Activated CD8-positive, alpha-beta T cell treated with anti-CD3 and anti-CD28 coated beads, Interleukin-2, amount 10 ng/mL, durations not matched to agents 7 days and 5 days (primary cell): ENCODE results near the gene NLRP8. TPM values are rescaled to one million over a fixed set of nuclear protein-coding genes. Genes with fewer than 3 reads are reported as not detected.
"Not testable (repeated sequence)": the region's sequence is repeated elsewhere in the genome, so short reads cannot be mapped to it uniquely, and the experiment has no call there.

ENCODE experiments used
- ATAC-seq: fragments of 150-1000 bp; cut with Tn5 transposase; one replicate; pipeline ENCODE4 v1.10.0; 2021; ENCODE audit warnings: moderate library complexity
- CTCF ChIA-PET: fragments of 350-600 bp; sonication (Branson Sonifier 250); formaldehyde crosslinking; loops from one replicate; lab custom pipeline; 2021; ENCODE audit warnings: antibody characterized with exemption; lab: Charles Lee
- POLR2A ChIA-PET: fragments of 350-600 bp; sonication (Branson Sonifier 250); formaldehyde crosslinking; loops from one replicate; lab custom pipeline; 2021; ENCODE audit warnings: antibody characterized with exemption; lab: Charles Lee
- DNase-seq: peaks from one replicate; pipeline ENCODE4 v3.0.0-alpha.2; 2020
- H3K27ac Mint-ChIP-seq: one replicate; pipeline ENCODE4 v1.8.0; 2021; ENCODE audit warnings: mild to moderate bottlenecking, mixed read lengths
- H3K27me3 Mint-ChIP-seq: one replicate; pipeline ENCODE4 v1.8.0; 2021; ENCODE audit warnings: low read depth, mixed read lengths
- H3K36me3 Mint-ChIP-seq: one replicate; pipeline ENCODE4 v1.8.0; 2021; ENCODE audit warnings: low read depth, mixed read lengths
- H3K4me1 Mint-ChIP-seq: one replicate; pipeline ENCODE4 v1.8.0; 2021; ENCODE audit warnings: low read depth, mixed read lengths
- H3K4me3 Mint-ChIP-seq: one replicate; pipeline ENCODE4 v1.8.0; 2021; ENCODE audit warnings: mild to moderate bottlenecking, mixed read lengths
- H3K9me3 Mint-ChIP-seq: one replicate; pipeline ENCODE4 v1.8.0; 2022; ENCODE audit warnings: mixed read lengths; ENCODE audit not compliant: insufficient read depth
- total RNA-seq, 2 experiments: library from RNA; stranded (reverse); gene quantifications; one replicate each; pipeline ENCODE4 v1.2.3, GENCODE V29; 2021

NLRP8 gene
- total RNA-seq, 2 experiments from 2014 or later: not detected

GRCh38 chr19:55930996-55931515 is 16.6 kb upstream of the NLRP8 start:
- no peak for DNase-seq
- ChIA-PET CTCF (no interaction called here), POLR2A (no interaction called here)
- no peak for ATAC-seq
- Mint-ChIP-seq H3K4me1 (no peaks in the 10 kb centered on the region), H3K4me3 (no peak overlapping the region), H3K27me3 (no peaks in the 10 kb centered on the region), H3K27ac (no peak overlapping the region), H3K9me3 (peaks cover 10% of the 10 kb centered on the region), H3K36me3 (no peaks in the 10 kb centered on the region)

- Mint-ChIP-seq H3K36me3 (no peaks in the 10 kb centered on the region), H3K4me3 (no peak within 1 kb of the TSS), H3K4me1 (no peaks in the 10 kb centered on the region), H3K27me3 (no peaks in the 10 kb centered on the region), H3K27ac (no peak within 1 kb of the TSS), H3K9me3 (peaks cover 10% of the 10 kb centered on the region)
- CTCF ChIA-PET: no interaction called here
- ATAC-seq (no peak), DNase-seq (no peak)
- POLR2A ChIA-PET: no interaction called here
Observed at GRCh38 chr19:55931936-55932386, 15.7 kb upstream of the NLRP8 start, which contains the start of gene NLRP13. Gene NLRP13 (minus strand): TSS chr19:55932336. CDS start chr19:55932311, 25 bp downstream.

DNA sequence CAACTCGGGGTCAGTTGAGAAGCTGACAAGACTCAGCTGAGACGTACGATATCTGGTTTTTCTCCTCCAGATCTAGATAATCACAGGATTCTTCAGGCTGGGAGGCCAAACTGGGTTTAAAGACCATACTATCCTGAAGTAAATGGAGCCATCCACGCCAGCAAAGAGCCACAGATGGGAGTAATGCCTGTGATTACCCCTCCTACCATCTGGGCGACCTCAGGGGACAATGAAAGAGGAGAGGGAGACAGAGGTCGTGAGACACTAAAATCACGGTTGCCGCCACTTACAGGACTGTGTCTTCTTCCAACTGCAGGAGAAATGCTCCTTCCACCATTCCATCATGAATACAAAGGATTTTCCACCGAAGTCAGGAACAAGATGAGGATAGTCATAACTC is 12.4 kb upstream of the NLRP8 start:
- Mint-ChIP-seq H3K27me3 (no peaks in the 10 kb centered on the region), H3K4me3 (no peak overlapping the region), H3K9me3 (peaks cover 17% of the 10 kb centered on the region), H3K4me1 (no peaks in the 10 kb centered on the region), H3K36me3 (no peaks in the 10 kb centered on the region), H3K27ac (no peak overlapping the region)
- POLR2A ChIA-PET: no interaction called here
- no peak for ATAC-seq
- CTCF ChIA-PET: no interaction called here
- no peak for DNase-seq

GRCh38 chr19:55939206-55939605 is 8.4 kb upstream of the NLRP8 start:
- no peaks in the 10 kb centered on the region for H3K4me1 Mint-ChIP-seq
- H3K27ac Mint-ChIP-seq: no peak overlapping the region
- ChIA-PET POLR2A (no interaction called here), CTCF (no interaction called here)
- no peaks in the 10 kb centered on the region for H3K27me3 Mint-ChIP-seq
- no peaks in the 10 kb centered on the region for H3K36me3 Mint-ChIP-seq
- H3K4me3 Mint-ChIP-seq: no peak overlapping the region
- H3K9me3 Mint-ChIP-seq: peaks cover 18% of the 10 kb centered on the region
- ATAC-seq (no peak), DNase-seq (no peak)

GRCh38 chr19:55940306-55940705 is 7.3 kb upstream of the NLRP8 start:
- ChIA-PET CTCF (no interaction called here), POLR2A (no interaction called here)
- Mint-ChIP-seq H3K27ac (no peak overlapping the region), H3K4me1 (no peaks in the 10 kb centered on the region), H3K36me3 (no peaks in the 10 kb centered on the region), H3K4me3 (no peak overlapping the region), H3K9me3 (peaks cover 16% of the 10 kb centered on the region), H3K27me3 (no peaks in the 10 kb centered on the region)
- DNase-seq (no peak), ATAC-seq (no peak)

GRCh38 chr19:55950566-55950965 is 2.9 kb downstream of the NLRP8 start:
- H3K4me1 Mint-ChIP-seq, H3K27ac Mint-ChIP-seq, ATAC-seq, H3K9me3 Mint-ChIP-seq, DNase-seq, CTCF ChIA-PET, H3K4me3 Mint-ChIP-seq, H3K27me3 Mint-ChIP-seq, H3K36me3 Mint-ChIP-seq, POLR2A ChIA-PET: not testable (repeated sequence)

DNA sequence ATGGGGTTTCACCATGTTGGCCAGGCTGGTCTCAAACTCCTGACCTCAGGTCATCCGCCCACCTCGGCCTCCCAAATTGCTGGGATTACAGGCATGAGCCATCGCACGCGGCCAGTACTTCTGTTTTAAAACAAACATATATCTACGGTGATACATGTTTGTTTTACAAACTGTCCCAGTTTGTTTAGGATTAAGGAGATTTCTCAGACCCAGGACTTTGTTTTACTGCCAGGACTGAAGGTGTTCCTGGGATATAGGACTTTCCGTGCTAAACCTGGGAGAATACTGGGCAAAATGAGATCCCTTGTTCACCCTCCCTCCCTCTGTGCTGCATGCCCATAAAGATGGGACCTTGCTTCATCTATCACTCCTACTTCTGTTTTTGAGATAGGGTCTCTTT is 8.8 kb downstream of the NLRP8 start:
- ChIA-PET CTCF (no interaction called here), POLR2A (no interaction called here)
- no peak for ATAC-seq
- Mint-ChIP-seq H3K9me3 (no peaks in the 10 kb centered on the region), H3K4me1 (no peaks in the 10 kb centered on the region), H3K4me3 (no peak overlapping the region), H3K27me3 (no peaks in the 10 kb centered on the region), H3K36me3 (no peaks in the 10 kb centered on the region), H3K27ac (no peak overlapping the region)
- DNase-seq: no peak

DNA sequence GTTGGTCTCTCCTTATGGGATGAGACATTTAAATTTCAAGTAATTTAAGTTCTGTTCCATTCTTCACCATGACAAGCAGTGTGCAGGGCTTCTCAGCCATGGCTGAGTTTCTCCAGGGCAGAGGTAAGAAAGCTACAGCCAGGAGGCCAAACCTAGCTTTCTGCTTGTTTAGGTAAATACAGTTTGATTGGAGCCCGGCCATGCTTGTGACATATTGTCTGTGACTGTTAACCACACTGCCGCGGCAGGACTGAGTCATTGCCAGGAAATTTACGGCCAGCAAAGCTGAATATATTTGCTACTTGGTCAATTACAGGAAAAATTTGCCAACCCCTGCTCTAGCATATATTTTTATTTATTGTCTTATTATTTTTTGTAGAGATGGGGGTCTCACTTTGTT is 10.7 kb downstream of the NLRP8 start:
- CTCF ChIA-PET: no interaction called here
- no peaks in the 10 kb centered on the region for H3K36me3 Mint-ChIP-seq
- no peaks in the 10 kb centered on the region for H3K4me1 Mint-ChIP-seq

DNA sequence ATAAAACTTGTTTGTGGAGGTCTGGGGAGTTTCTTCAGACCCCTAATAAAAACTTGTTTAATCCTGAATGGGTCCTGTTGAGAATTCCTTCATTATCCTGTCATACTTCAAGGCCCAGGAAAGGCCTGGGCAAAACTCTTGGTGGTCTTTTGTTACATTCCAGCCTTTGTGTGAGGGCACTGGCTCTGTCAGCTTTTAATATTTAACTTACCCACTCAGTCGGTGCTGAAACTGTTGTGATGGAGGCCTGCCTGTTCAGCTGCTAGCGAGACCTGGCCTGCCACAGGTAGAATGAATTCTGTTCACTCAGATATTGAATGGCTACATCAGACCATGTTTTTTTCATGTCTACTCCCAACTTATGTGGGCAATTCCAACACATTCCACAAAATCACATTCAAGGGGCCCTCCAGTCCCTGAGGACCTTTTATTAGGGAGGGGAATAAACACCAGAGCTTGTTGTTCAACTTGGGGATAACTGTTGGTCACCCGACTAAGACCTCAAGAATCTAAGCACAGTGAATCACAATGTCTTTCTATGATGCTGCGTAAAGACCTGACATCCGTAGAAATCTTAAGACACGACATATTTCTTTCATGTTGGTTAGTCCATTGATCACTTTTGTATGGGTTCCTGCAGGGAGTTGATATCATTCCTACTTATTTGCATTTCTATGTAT is 12.5 kb downstream of the NLRP8 start:
- no peak for DNase-seq
- Mint-ChIP-seq H3K27ac (no peak overlapping the region), H3K4me3 (no peak overlapping the region), H3K36me3 (no peaks in the 10 kb centered on the region), H3K27me3 (no peaks in the 10 kb centered on the region), H3K4me1 (no peaks in the 10 kb centered on the region), H3K9me3 (no peaks in the 10 kb centered on the region)
- POLR2A ChIA-PET: no interaction called here
- ATAC-seq: no peak
- CTCF ChIA-PET: no interaction called here

More for the DNA sequence above, 10.7 kb downstream of the NLRP8 start:
- DNase-seq (no peak), ATAC-seq (no peak)
- Mint-ChIP-seq H3K27ac (no peak overlapping the region), H3K9me3 (no peaks in the 10 kb centered on the region), H3K4me3 (no peak overlapping the region), H3K27me3 (no peaks in the 10 kb centered on the region)
- POLR2A ChIA-PET: no interaction called here

DNA sequence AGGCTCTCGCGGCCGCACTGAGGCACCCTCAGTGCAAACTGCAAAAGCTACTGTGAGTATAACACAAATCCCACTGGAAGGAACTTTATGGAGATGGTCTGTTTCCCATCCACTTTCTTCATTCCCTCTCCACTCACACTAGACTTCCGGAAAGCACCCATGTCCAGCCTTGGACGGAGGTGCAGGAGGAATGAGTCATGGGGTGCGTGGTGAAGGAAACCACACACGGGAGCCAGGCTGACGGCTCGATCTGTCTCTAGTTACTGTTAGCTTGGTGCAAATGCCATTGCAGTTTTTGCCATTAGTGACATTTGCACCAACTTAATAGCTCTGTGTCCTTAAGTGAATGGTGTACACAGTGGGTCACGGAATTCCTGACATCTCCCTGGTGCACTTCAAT is 14.6 kb downstream of the NLRP8 start:
- ChIA-PET POLR2A (no interaction called here), CTCF (no interaction called here)
- H3K4me3 Mint-ChIP-seq: no peak overlapping the region
- no peaks in the 10 kb centered on the region for H3K36me3 Mint-ChIP-seq
- no peaks in the 10 kb centered on the region for H3K4me1 Mint-ChIP-seq
- no peaks in the 10 kb centered on the region for H3K9me3 Mint-ChIP-seq
- H3K27me3 Mint-ChIP-seq: no peaks in the 10 kb centered on the region
- DNase-seq: no peak
- no peak overlapping the region for H3K27ac Mint-ChIP-seq
- ATAC-seq: no peak

DNA sequence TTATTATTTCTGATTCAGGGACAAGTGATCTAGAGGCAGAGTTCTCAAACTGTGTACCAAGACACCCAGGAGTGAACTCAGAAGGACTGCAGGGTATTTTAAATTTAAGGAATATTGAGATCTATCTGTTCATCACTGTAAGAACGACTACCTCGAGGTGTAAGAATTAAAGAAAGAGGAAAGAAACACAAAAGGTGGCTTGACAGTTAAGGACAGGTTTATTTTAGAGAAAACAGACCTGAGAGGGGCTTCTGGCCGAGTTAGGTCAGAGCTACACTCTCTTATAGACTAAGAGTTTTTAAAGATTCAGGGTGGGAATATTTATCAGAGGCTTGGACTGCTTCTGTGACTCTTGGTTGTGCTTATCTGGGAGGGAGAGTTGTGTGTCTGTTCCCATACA is 26.4 kb downstream of the NLRP8 start:
- Mint-ChIP-seq H3K4me1 (no peaks in the 10 kb centered on the region), H3K4me3 (no peak overlapping the region)
- POLR2A ChIA-PET: interaction anchor here (0.6 kb wide), 1 partner anchor 14 kb away, joined by 4 read pairs; no protein-coding TSS in a partner anchor

GRCh38 chr19:55980415-55980814 is 32.8 kb downstream of the NLRP8 start:
- Mint-ChIP-seq H3K27ac (no peak overlapping the region), H3K36me3 (no peaks in the 10 kb centered on the region), H3K4me1 (no peaks in the 10 kb centered on the region), H3K4me3 (no peak overlapping the region), H3K27me3 (no peaks in the 10 kb centered on the region), H3K9me3 (peaks cover 20% of the 10 kb centered on the region)
- ATAC-seq (no peak), DNase-seq (no peak)
- ChIA-PET POLR2A (no interaction called here), CTCF (no interaction called here)

More for the DNA sequence above, 26.4 kb downstream of the NLRP8 start:
- CTCF ChIA-PET: no interaction called here
- Mint-ChIP-seq H3K27me3 (no peaks in the 10 kb centered on the region), H3K27ac (no peak overlapping the region), H3K9me3 (peaks cover 4% of the 10 kb centered on the region), H3K36me3 (no peaks in the 10 kb centered on the region)
- DNase-seq (no peak), ATAC-seq (no peak)
